ENCODE results near the gene CDKAL1. TPM values are rescaled to one million over a fixed set of nuclear protein-coding genes. Genes with fewer than 3 reads are reported as not detected.

CDKAL1 gene
- total RNA-seq, 3 donors from 2014 or later, result 13.0 to 27.2 (median 18.0) TPM

DNA sequence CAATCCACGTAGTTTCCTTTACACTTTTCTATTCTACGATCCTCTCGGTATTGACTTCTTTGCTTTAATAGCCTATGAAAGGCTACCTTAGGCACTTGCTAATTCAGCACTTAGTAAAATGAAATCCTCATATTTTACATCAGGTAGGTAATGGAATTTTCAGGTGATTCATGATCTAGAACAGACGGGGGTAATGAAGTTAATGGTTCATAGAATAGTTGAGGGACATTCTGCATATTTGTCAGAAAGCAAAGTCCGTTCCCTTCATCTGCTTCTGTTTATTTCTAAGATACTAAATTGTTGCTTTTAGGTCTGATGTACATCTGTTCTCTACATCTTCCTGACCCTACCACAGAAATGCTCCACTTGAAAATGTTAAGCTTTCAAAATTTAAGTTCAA is 431.7 kb downstream of the CDKAL1 start:
- peaks cover 4 to 23% of the 10 kb centered on the region in 2 donors for H3K9me3 ChIP-seq
- intact Hi-C loops (cut with DNase I; ENCODE audit: low total_unique reads), result no loop called here
- no peak for TF ChIP-seq POLR2AphosphoS5 (IDR thresholded peaks at IDR 0.05)
- TF ChIP-seq, protein P1, sequence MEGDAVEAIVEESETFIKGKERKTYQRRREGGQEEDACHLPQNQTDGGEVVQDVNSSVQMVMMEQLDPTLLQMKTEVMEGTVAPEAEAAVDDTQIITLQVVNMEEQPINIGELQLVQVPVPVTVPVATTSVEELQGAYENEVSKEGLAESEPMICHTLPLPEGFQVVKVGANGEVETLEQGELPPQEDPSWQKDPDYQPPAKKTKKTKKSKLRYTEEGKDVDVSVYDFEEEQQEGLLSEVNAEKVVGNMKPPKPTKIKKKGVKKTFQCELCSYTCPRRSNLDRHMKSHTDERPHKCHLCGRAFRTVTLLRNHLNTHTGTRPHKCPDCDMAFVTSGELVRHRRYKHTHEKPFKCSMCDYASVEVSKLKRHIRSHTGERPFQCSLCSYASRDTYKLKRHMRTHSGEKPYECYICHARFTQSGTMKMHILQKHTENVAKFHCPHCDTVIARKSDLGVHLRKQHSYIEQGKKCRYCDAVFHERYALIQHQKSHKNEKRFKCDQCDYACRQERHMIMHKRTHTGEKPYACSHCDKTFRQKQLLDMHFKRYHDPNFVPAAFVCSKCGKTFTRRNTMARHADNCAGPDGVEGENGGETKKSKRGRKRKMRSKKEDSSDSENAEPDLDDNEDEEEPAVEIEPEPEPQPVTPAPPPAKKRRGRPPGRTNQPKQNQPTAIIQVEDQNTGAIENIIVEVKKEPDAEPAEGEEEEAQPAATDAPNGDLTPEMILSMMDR (IDR thresholded peaks at IDR 0.05), result no peak
- TF ChIP-seq POLR2A (IDR thresholded peaks at IDR 0.05), result no peak
- no peak overlapping the region for H3K27ac ChIP-seq
- H3K4me1 ChIP-seq, result no peaks in the 10 kb centered on the region
- no peak overlapping the region for H3K4me3 ChIP-seq
- DNase-seq (ENCODE audit: low spot score in 2 of 2), result no peak
- H3K36me3 ChIP-seq, result no peaks in the 10 kb centered on the region
- no peaks in the 10 kb centered on the region for H3K27me3 ChIP-seq

DNA sequence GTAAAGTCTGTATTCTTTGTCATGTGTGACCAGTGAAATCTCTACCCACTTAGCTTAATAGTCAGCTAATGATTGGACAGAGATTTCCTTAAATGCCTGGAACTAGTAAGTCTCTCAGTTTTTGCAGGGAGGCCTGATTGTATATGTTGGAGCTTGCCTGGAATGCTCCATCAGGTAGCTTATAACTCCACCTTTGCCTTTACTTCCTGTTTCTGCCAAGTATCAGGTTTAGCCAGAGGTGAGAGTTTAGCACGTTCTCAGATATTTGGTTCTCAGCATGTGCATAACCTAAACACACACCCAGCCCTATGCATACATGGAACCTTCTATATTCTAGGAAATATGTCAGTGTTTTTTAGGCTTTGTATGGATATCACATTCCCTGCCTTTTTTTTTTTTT is 435.3 kb downstream of the CDKAL1 start:
- TF ChIP-seq, protein P1 (IDR thresholded peaks at IDR 0.05), result no peak
- TF ChIP-seq POLR2A (IDR thresholded peaks at IDR 0.05) (no peak), POLR2AphosphoS5 (IDR thresholded peaks at IDR 0.05) (no peak)
- no peaks in the 10 kb centered on the region for H3K27me3 ChIP-seq

DNA sequence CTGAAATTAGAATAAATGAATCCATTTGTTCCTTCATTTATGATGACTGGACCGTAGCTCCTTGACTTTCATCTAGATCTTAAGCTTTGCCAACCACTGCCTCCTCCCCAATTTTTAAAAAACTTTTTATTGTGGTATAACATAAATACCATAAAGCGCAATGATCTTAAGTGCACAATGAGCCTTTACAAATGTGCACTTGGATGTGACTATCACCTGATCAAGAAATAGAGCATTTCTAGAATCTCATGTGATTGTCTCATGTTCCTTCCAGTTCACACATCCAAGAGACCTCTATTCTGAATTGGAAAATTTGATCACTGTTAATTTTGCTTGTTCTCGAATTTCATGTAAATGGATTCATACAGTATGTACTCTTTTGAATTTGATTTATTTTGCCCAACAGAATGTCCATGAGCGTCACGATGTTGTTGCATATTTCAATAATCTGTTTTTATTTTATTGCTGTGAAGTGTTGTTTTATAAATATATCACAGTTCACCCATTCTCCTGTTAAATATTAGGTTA is 442.2 kb downstream of the CDKAL1 start:
- H3K36me3 ChIP-seq, result no peaks in the 10 kb centered on the region
- no peaks in the 10 kb centered on the region for H3K4me1 ChIP-seq
- DNase-seq (ENCODE audit: low spot score in 2 of 2), result no peak
- intact Hi-C loops (cut with DNase I; ENCODE audit: low total_unique reads), result no loop called here
- no peaks in the 10 kb centered on the region for H3K9me3 ChIP-seq
- H3K4me3 ChIP-seq, result no peak overlapping the region
- TF ChIP-seq POLR2A (IDR thresholded peaks at IDR 0.05) (no peak), POLR2AphosphoS5 (IDR thresholded peaks at IDR 0.05) (no peak)
- TF ChIP-seq, protein P1 (IDR thresholded peaks at IDR 0.05), result no peak
- H3K27ac ChIP-seq, result no peak overlapping the region
- no peaks in the 10 kb centered on the region for H3K27me3 ChIP-seq

More for the DNA sequence above, 435.3 kb downstream of the CDKAL1 start:
- no peak overlapping the region for H3K27ac ChIP-seq
- no peaks in the 10 kb centered on the region for H3K36me3 ChIP-seq
- intact Hi-C loops (cut with DNase I; ENCODE audit: low total_unique reads), result no loop called here
- no peak for DNase-seq (ENCODE audit: low spot score in 2 of 2)
- no peak overlapping the region for H3K4me3 ChIP-seq
- no peaks in the 10 kb centered on the region for H3K4me1 ChIP-seq
- H3K9me3 ChIP-seq, result peaks cover 4 to 23% of the 10 kb centered on the region in 2 donors

GRCh38 chr6:20978151-20978614 is 443.9 kb downstream of the CDKAL1 start:
- Histone ChIP-seq H3K9me3 (no peaks in the 10 kb centered on the region), H3K36me3 (no peaks in the 10 kb centered on the region), H3K4me3 (no peak overlapping the region), H3K4me1 (no peaks in the 10 kb centered on the region), H3K27me3 (no peaks in the 10 kb centered on the region), H3K27ac (no peak overlapping the region)
- DNase-seq (ENCODE audit: low spot score in 2 of 2), result no peak
- intact Hi-C loops (cut with DNase I; ENCODE audit: low total_unique reads), result no loop called here
- TF ChIP-seq POLR2AphosphoS5 (IDR thresholded peaks at IDR 0.05) (no peak), POLR2A (IDR thresholded peaks at IDR 0.05) (no peak)
- TF ChIP-seq, protein P1 (IDR thresholded peaks at IDR 0.05), result no peak

DNA sequence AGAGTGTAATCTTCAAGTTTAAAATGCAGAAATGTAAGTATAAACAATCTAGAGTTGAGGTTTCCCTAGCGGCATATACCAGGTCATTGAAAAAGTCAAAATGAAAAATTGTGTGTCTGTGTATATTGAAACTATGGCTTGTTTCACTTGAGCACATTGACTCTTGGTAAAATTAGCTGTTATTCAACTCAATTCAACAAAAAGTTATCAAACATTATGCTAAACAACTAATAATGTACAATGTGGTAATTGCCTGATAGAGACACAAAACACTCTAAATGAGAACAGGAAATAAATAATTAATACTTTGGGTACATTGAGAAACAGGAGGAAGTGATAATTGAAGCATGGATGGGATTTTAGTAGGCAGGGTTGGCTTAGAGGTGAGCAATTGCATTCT is 444.8 kb downstream of the CDKAL1 start:
- Histone ChIP-seq H3K36me3 (no peaks in the 10 kb centered on the region), H3K27ac (no peak overlapping the region), H3K4me1 (no peaks in the 10 kb centered on the region), H3K9me3 (peaks cover 1 to 2% of the 10 kb centered on the region in 2 donors), H3K4me3 (no peak overlapping the region), H3K27me3 (no peaks in the 10 kb centered on the region)
- intact Hi-C loops (cut with DNase I; ENCODE audit: low total_unique reads), result no loop called here
- TF ChIP-seq, protein P1 (IDR thresholded peaks at IDR 0.05), result no peak
- TF ChIP-seq POLR2AphosphoS5 (IDR thresholded peaks at IDR 0.05), result no peak
- no peak for TF ChIP-seq POLR2A (IDR thresholded peaks at IDR 0.05)
- DNase-seq (ENCODE audit: low spot score in 2 of 2), result no peak
